HG02852 (cell line): ENCODE data around the gene GOLGA3.
"Not testable (repeated sequence)": the region's sequence is repeated elsewhere in the genome, so short reads cannot be mapped to it uniquely, and the experiment has no call there.

Experiments used
- ATAC-seq: cut with Tn5 transposase; IDR thresholded peaks from one replicate; pipeline ENCODE4 v1.9.1; 2021; ENCODE audit warnings: mild to moderate bottlenecking, moderate library complexity; ENCODE audit not compliant: unreplicated experiment

GOLGA3 gene, protein sequence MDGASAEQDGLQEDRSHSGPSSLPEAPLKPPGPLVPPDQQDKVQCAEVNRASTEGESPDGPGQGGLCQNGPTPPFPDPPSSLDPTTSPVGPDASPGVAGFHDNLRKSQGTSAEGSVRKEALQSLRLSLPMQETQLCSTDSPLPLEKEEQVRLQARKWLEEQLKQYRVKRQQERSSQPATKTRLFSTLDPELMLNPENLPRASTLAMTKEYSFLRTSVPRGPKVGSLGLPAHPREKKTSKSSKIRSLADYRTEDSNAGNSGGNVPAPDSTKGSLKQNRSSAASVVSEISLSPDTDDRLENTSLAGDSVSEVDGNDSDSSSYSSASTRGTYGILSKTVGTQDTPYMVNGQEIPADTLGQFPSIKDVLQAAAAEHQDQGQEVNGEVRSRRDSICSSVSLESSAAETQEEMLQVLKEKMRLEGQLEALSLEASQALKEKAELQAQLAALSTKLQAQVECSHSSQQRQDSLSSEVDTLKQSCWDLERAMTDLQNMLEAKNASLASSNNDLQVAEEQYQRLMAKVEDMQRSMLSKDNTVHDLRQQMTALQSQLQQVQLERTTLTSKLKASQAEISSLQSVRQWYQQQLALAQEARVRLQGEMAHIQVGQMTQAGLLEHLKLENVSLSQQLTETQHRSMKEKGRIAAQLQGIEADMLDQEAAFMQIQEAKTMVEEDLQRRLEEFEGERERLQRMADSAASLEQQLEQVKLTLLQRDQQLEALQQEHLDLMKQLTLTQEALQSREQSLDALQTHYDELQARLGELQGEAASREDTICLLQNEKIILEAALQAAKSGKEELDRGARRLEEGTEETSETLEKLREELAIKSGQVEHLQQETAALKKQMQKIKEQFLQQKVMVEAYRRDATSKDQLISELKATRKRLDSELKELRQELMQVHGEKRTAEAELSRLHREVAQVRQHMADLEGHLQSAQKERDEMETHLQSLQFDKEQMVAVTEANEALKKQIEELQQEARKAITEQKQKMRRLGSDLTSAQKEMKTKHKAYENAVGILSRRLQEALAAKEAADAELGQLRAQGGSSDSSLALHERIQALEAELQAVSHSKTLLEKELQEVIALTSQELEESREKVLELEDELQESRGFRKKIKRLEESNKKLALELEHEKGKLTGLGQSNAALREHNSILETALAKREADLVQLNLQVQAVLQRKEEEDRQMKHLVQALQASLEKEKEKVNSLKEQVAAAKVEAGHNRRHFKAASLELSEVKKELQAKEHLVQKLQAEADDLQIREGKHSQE (N-terminal part only)

DNA sequence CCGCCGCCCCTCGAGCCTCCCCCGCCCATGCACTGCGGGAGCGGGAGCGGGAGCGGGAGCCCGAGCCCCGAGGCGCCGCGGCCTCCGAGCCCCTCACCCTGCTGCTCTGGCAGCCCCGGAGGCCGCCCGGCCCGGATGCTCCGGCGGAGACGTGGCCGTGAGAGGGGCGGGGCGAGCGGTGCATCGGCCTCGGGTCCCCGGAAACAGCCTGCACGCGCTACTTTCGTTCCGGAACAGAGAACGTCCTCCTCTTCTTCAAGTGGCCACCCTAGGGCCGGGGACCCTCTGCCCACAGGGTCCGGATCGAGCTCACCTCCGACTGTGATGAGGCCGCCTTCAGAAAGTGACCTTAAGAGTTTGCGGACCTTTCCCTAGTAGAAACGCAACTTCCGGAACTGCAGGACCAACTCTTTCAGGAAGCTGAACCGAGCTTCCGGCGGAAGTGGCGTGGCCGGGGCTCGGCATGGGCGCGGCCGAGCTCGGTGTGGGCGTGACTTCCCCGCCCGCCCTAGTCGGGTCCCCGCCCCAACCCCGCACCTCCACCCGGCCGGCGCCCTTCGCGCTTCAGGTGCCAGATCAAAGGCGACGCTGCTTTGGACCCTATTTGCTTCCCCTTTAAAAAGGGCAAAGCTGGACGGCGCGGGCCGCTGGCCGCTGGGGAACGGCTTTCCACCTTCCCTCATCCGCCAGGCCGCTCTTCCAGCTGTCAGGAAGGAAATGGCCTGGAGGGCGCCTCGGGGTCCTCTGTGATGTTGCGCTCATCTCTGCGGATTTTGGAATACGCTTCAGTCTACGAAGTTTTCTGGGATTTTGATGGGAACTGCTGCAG, at the start of gene GOLGA3:
GOLGA3 (minus strand) TSS at position 164 of the 829 bp plus-strand sequence. CDS start 6,741 bp downstream, outside the sequence.
- ATAC-seq: peak; percentile 88

GRCh38 chr12:132874620-132875019, 46.0 kb upstream of the GOLGA3 start:
- not testable (repeated sequence) for ATAC-seq

DNA sequence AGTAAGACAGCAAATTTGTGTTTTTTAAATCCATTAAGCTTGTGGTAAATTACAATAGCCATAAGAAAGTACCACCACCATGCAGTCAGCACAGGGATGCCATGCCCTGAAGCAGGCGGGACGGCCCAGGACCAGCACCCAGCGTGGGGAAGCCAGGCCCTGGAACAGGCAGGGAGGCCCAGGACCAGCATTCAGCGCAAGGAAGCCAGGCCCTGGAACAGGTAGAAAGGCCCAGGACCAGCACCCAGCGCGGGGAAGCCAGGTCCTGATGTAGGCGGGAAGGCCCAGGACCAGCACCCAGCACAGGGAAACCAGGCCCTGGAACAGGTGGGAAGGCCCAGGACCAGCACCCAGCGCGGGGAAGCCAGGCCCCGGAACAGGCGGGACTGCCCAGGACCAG, 45.5 kb upstream of the GOLGA3 start:
- ATAC-seq: no peak

DNA sequence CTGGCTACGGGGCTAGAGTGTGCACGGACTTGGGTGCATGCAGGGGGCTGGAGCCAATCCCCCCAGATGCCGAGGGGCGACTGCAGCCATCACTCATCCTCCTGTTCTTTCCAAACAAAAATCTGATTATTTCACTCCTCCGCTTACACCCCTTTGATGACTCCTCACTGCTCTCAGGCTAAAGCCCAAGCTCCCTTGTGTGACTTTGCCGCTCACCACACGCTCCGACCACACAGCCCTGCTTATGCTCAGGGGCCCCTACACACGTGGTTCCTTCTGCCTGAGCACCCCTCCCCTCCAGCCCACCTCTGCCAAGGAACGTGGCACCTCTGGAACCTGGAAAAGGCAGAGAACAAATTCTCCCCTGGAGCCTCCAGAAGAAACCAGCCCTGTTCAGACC, 45.1 kb upstream of the GOLGA3 start:
- no peak for ATAC-seq

DNA sequence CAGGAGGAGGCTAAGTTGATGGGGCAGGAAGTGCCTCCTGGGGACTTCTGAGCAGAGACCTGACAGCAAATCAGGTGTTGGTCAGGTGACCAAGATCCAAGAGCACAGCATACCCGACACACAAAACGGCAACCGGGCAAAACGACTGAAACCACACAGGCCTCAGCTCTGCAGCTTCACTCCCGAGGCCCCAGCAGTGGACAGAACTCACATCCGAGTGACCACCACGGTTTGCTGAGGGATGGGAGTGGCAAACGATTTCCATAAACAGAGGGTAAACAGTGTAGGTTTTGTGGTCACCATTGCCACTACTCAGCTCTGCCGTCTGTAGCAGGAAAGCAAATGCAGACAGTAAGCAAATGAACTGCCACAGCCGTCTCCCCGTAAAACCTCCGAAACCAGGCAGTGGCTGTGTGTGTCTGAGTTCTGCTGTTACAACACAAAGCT, 44.3 kb upstream of the GOLGA3 start:
- no peak for ATAC-seq

GRCh38 chr12:132872073-132872855, 43.6 kb upstream of the GOLGA3 start:
- no peak for ATAC-seq

DNA sequence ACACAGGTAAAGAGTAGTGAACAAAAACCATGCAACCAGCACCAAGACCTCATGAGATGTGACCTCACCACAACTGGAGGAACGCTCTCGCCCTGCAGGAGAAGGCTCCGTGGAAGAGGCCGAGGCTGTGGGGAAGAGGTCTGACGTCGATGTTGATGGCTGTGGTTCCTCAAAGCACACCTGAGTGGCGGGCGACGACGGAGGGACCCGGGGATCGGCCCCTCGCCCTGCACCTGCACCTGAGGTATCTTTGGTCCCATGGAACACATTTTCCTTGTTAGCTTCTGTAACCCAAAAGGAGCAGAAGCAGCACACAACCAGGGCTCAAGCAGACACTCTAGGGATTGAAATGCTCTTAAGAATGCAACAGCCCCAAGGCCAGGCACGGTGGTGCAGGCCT, 40.9 kb upstream of the GOLGA3 start:
- no peak for ATAC-seq

- no peak for ATAC-seq
These were observed 37.7 kb upstream of the GOLGA3 start for GRCh38 chr12:132866251-132866828.

GRCh38 chr12:132861558-132861957, 32.9 kb upstream of the GOLGA3 start:
- ATAC-seq: no peak

DNA sequence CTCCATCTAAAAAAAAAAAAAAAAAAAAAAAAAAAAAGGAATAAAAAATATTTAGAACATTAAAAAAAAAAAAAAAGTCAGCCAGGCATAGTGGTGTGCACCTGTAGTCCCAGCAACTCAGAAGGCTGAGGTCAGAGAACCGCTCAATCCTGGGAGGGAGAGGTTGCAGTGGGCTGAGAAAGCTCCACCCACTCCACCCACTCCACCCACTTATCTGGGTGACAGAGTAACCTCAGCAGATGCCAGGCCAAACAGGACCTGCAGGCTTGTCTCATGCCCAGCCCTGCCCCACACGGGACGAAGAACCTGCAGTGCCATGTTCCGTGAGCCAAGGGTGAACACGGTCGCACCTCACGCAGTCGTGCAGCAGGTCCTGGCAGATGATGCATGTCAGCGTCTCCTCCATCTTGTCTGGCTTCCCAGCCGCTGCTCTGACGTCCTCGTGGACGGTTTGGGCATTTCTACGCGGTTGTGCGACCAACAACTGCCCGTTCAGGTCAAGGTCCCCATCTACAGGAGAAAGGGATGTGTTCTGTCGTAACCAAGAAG, 30.1 kb upstream of the GOLGA3 start:
- no peak for ATAC-seq

- not testable (repeated sequence) for ATAC-seq
These were observed 28.4 kb upstream of the GOLGA3 start for GRCh38 chr12:132857019-132857418.

DNA sequence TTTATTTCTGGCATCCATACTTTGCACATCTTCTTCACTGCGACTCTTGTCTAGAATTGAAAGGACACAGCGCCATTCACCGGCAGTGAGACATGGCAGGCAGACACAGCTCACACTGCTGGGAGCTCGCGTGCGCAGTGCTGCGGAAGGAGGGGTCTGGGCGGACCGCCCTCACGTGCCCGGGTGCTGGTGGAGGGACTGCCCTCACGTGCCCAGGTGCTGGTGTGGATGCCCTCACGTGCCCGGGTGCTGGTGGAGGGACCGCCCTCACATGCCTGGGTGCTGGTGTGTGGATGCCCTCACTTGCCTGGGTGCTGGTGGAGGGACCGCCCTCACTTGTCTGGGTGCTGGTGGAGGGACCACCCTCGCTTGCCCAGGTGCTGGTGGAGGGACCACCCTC, 27.9 kb upstream of the GOLGA3 start:
- ATAC-seq: no peak

- ATAC-seq: not testable (repeated sequence)
These were observed 26.5 kb upstream of the GOLGA3 start for GRCh38 chr12:132855211-132855610.

DNA sequence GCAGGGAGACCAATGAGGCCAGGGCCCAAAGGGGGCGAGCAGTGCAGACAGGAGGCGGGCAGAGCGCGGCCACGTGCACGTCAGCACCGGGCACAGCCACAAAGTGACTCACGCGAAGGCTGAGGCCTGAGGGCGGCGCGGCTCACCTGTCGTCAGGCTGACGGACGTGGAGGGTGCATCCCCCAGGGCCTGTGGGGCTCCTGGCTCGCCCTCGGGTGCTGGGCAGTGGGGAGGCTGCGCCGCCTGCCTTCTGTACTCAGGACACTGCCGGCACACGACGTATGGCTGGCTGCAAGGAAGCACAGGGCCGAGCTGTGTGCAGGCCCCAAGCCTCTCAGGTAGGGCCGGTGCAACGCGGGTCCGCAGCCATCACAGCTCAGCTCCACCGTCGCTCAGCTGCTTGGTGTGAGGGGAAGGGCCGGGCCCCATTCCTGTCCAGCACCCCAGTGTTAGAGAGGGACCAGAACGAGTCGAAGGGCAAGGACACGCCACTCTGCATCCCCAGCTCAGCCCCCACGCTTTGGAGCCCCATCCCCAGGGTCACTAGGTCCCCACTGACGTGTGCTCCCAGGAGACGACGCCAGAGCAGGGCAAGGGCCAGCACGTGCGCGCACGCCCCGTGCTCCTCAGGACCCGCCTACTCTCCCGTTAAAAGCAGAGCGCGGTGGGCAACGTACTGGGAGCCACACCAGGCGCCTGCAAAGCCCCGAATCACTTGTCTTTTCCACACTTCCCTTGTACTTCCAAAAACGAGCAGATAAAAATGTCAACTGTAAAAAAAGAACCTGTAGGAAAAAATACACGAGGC, 24.8 kb upstream of the GOLGA3 start:
- no peak for ATAC-seq

- ATAC-seq: no peak
These were observed 23.8 kb upstream of the GOLGA3 start for GRCh38 chr12:132852496-132852895.

DNA sequence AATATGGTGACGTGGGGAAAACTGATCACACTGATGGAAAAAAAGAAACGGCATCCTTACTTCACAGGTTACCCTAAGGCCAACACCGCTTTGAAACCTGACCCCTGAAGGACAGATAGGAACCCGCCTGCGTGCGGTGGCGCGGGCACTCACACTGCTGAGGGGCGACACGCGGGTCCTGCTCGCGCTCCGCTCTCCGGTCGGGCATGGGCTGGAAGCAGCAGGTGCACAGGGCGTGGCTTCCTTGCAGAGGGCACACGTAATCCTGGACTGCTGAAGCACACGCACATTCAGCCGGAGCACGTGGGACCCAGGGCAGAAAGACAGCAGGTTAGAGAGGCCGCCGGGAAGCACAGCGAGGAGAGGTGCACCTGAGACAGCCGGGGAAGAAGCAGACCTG, 22.8 kb upstream of the GOLGA3 start:
- no peak for ATAC-seq

DNA sequence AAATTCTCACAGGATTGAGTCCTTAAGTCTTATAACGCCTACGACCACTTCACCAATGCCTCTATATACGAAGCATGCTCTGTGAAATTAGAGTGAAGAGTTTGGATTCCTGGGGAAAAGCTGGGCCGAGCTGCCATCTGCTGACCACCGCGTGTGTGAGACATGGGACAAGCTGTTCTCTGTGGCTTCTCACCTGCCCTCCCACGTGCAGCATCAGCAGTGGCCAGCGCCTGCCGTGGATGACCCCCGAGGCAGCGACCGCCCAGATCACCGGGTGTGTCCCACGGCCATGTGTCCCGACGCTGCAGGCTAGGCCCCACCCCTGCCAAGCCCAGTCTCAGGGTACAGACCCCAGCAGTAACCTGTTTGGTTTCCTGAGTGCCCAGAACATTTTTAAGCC, 21.6 kb upstream of the GOLGA3 start:
- ATAC-seq: no peak

- ATAC-seq: no peak
These were observed 19.9 kb upstream of the GOLGA3 start for GRCh38 chr12:132848521-132848920.
